Naive B cell (primary cell): ENCODE measurements around the gene HNF1B. TPM values are rescaled to one million over a fixed set of nuclear protein-coding genes. Genes with fewer than 3 reads are reported as not detected.

Experiments used
- ATAC-seq, 2 donors: fragments of 150-1000 bp; cut with Tn5 transposase; 2 replicates each; pipeline ENCODE4 v1.10.0; 2021; ENCODE audit warnings: low read depth in 2 of 2, mild to moderate bottlenecking in 2 of 2, moderate library complexity in 2 of 2
- DNase-seq: peaks from one replicate; pipeline ENCODE4 v3.0.0; 2022
- H3K27ac Mint-ChIP-seq, 6 donors: one replicate each; pipeline ENCODE4 v1.8.0; 2020 to 2022; ENCODE audit warnings: mild to moderate bottlenecking in 6 of 6, mixed read lengths in 6 of 6, moderate library complexity in 5 of 6, inconsistent platforms in 2 of 6
- H3K27me3 Mint-ChIP-seq, 3 donors: one replicate each; pipeline ENCODE4 v1.8.0; 2021 to 2022; ENCODE audit warnings: mixed read lengths in 3 of 3, mild to moderate bottlenecking in 1 of 3
- H3K36me3 Mint-ChIP-seq, 2 donors: one replicate each; pipeline ENCODE4 v1.8.0; 2020 to 2022; ENCODE audit warnings: mixed read lengths in 2 of 2, inconsistent platforms in 1 of 2, mild to moderate bottlenecking in 1 of 2
- H3K4me1 Mint-ChIP-seq, 3 donors: one replicate each; pipeline ENCODE4 v1.8.0; 2020 to 2022; ENCODE audit warnings: mixed read lengths in 3 of 3, inconsistent platforms in 1 of 3, mild to moderate bottlenecking in 1 of 3, moderate library complexity in 1 of 3
- H3K4me3 Mint-ChIP-seq, 8 donors: one replicate each; pipeline ENCODE4 v1.8.0; 2020 to 2022; ENCODE audit warnings: mild to moderate bottlenecking in 8 of 8, mixed read lengths in 8 of 8, moderate library complexity in 8 of 8, inconsistent platforms in 2 of 8
- H3K9me3 Mint-ChIP-seq, 7 donors: one replicate each; pipeline ENCODE4 v1.8.0; 2020 to 2022; ENCODE audit warnings: mixed read lengths in 7 of 7, mild to moderate bottlenecking in 5 of 7, inconsistent platforms in 2 of 7, moderate library complexity in 1 of 7
- polyA plus RNA-seq, 6 donors: library from polyadenylated mRNA; unstranded; fragments of 300-500 nt; fragmentation: Illumina TruSeq; gene quantifications; one replicate each; pipeline ENCODE4 v1.2.3, GENCODE V29; 2021; ENCODE audit warnings: low read depth in 6 of 6

HNF1B gene
- polyA plus RNA-seq, 6 donors from 2014 or later = 0.09 TPM; not detected in 5

- no peak overlapping the region for H3K27ac Mint-ChIP-seq
- H3K4me3 Mint-ChIP-seq = no peak overlapping the region
- H3K4me1 Mint-ChIP-seq = no peaks in the 10 kb centered on the region
- H3K27me3 Mint-ChIP-seq = peaks cover 25 to 52% (median 40%) of the 10 kb centered on the region in 3 donors
- H3K36me3 Mint-ChIP-seq = no peaks in the 10 kb centered on the region
- no peak for ATAC-seq
- no peak for DNase-seq
- H3K9me3 Mint-ChIP-seq = no peaks in the 10 kb centered on the region
These were observed 23.9 kb downstream of the HNF1B start for GRCh38 chr17:37720989-37721388.

GRCh38 chr17:37719866-37720265 is 25.0 kb downstream of the HNF1B start:
- H3K27me3 Mint-ChIP-seq = peaks cover 33 to 58% (median 50%) of the 10 kb centered on the region in 3 donors
- H3K36me3 Mint-ChIP-seq = no peaks in the 10 kb centered on the region
- DNase-seq (no peak), ATAC-seq (no peak)
- no peaks in the 10 kb centered on the region for H3K4me1 Mint-ChIP-seq
- no peak overlapping the region for H3K4me3 Mint-ChIP-seq
- no peaks in the 10 kb centered on the region for H3K9me3 Mint-ChIP-seq
- no peak overlapping the region for H3K27ac Mint-ChIP-seq

GRCh38 chr17:37718324-37719048 is 26.4 kb downstream of the HNF1B start:
- no peak for ATAC-seq
- no peaks in the 10 kb centered on the region for H3K36me3 Mint-ChIP-seq
- no peak for DNase-seq
- no peak overlapping the region for H3K27ac Mint-ChIP-seq
- H3K4me1 Mint-ChIP-seq = no peaks in the 10 kb centered on the region
- H3K4me3 Mint-ChIP-seq = no peak overlapping the region
- no peaks in the 10 kb centered on the region for H3K9me3 Mint-ChIP-seq
- peaks cover 33 to 70% (median 64%) of the 10 kb centered on the region in 3 donors for H3K27me3 Mint-ChIP-seq

GRCh38 chr17:37717627-37718323 is 27.1 kb downstream of the HNF1B start:
- Mint-ChIP-seq H3K27ac (no peak overlapping the region), H3K27me3 (peaks cover 33 to 73% (median 67%) of the 10 kb centered on the region in 3 donors), H3K36me3 (no peaks in the 10 kb centered on the region)

GRCh38 chr17:37714897-37715296 is 30.0 kb downstream of the HNF1B start:
- peaks cover 0 to 2% (median 0%) of the 10 kb centered on the region in 7 donors for H3K9me3 Mint-ChIP-seq
- DNase-seq = no peak
- H3K4me1 Mint-ChIP-seq = no peaks in the 10 kb centered on the region
- H3K27me3 Mint-ChIP-seq = peaks cover 43 to 79% (median 70%) of the 10 kb centered on the region in 3 donors
- no peak overlapping the region for H3K27ac Mint-ChIP-seq
- H3K36me3 Mint-ChIP-seq = no peaks in the 10 kb centered on the region
- no peak overlapping the region for H3K4me3 Mint-ChIP-seq
- ATAC-seq = no peak

More at GRCh38 chr17:37717627-37718323, 27.1 kb downstream of the HNF1B start:
- DNase-seq (no peak), ATAC-seq (no peak)
- H3K9me3 Mint-ChIP-seq = no peaks in the 10 kb centered on the region
- H3K4me1 Mint-ChIP-seq = no peaks in the 10 kb centered on the region
- H3K4me3 Mint-ChIP-seq = no peak overlapping the region

GRCh38 chr17:37713624-37714023 is 31.2 kb downstream of the HNF1B start:
- no peak for DNase-seq
- peaks cover 0 to 2% (median 0%) of the 10 kb centered on the region in 7 donors for H3K9me3 Mint-ChIP-seq
- no peaks in the 10 kb centered on the region for H3K36me3 Mint-ChIP-seq
- no peaks in the 10 kb centered on the region for H3K4me1 Mint-ChIP-seq
- H3K27me3 Mint-ChIP-seq = peaks cover 53 to 80% (median 70%) of the 10 kb centered on the region in 3 donors
- no peak for ATAC-seq
- no peak overlapping the region for H3K27ac Mint-ChIP-seq
- H3K4me3 Mint-ChIP-seq = no peak overlapping the region

GRCh38 chr17:37713028-37713431 is 31.8 kb downstream of the HNF1B start:
- no peak overlapping the region for H3K4me3 Mint-ChIP-seq
- no peaks in the 10 kb centered on the region for H3K36me3 Mint-ChIP-seq
- peaks cover 51 to 81% (median 73%) of the 10 kb centered on the region in 3 donors for H3K27me3 Mint-ChIP-seq
- H3K4me1 Mint-ChIP-seq = no peaks in the 10 kb centered on the region
- peaks cover 0 to 2% (median 0%) of the 10 kb centered on the region in 7 donors for H3K9me3 Mint-ChIP-seq
- ATAC-seq (no peak), DNase-seq (no peak)
- H3K27ac Mint-ChIP-seq = no peak overlapping the region

GRCh38 chr17:37711113-37711512 is 33.7 kb downstream of the HNF1B start:
- peaks cover 51 to 82% (median 80%) of the 10 kb centered on the region in 3 donors for H3K27me3 Mint-ChIP-seq
- DNase-seq (no peak), ATAC-seq (no peak)
- no peaks in the 10 kb centered on the region for H3K4me1 Mint-ChIP-seq
- no peak overlapping the region for H3K27ac Mint-ChIP-seq
- H3K36me3 Mint-ChIP-seq = no peaks in the 10 kb centered on the region
- H3K4me3 Mint-ChIP-seq = no peak overlapping the region
- peaks cover 0 to 2% (median 0%) of the 10 kb centered on the region in 7 donors for H3K9me3 Mint-ChIP-seq

GRCh38 chr17:37710344-37710886 is 34.4 kb downstream of the HNF1B start:
- no peak for ATAC-seq
- Mint-ChIP-seq H3K4me1 (no peaks in the 10 kb centered on the region), H3K36me3 (no peaks in the 10 kb centered on the region), H3K9me3 (peaks cover 0 to 2% (median 0%) of the 10 kb centered on the region in 7 donors), H3K27me3 (peaks cover 52 to 80% (median 75%) of the 10 kb centered on the region in 3 donors), H3K4me3 (no peak overlapping the region), H3K27ac (no peak overlapping the region)
- DNase-seq = no peak

GRCh38 chr17:37708616-37709212 is 36.1 kb downstream of the HNF1B start:
- ATAC-seq (no peak), DNase-seq (no peak)
- Mint-ChIP-seq H3K9me3 (peaks cover 0 to 2% (median 0%) of the 10 kb centered on the region in 7 donors), H3K4me3 (no peak overlapping the region), H3K27ac (no peak overlapping the region), H3K36me3 (no peaks in the 10 kb centered on the region), H3K27me3 (peaks cover 55 to 69% (median 63%) of the 10 kb centered on the region in 3 donors), H3K4me1 (no peaks in the 10 kb centered on the region)

- ATAC-seq (no peak), DNase-seq (no peak)
- H3K9me3 Mint-ChIP-seq = peaks cover 0 to 2% (median 0%) of the 10 kb centered on the region in 7 donors
- H3K4me3 Mint-ChIP-seq = no peak overlapping the region
- H3K4me1 Mint-ChIP-seq = no peaks in the 10 kb centered on the region
- H3K27ac Mint-ChIP-seq = peak overlapping the region in 1 of 6 donors; percentile 63
- peaks cover 55 to 70% (median 60%) of the 10 kb centered on the region in 3 donors for H3K27me3 Mint-ChIP-seq
- H3K36me3 Mint-ChIP-seq = no peaks in the 10 kb centered on the region
These were observed 36.7 kb downstream of the HNF1B start for GRCh38 chr17:37708008-37708615.

GRCh38 chr17:37706446-37706845 is 38.4 kb downstream of the HNF1B start:
- Mint-ChIP-seq H3K4me1 (peaks cover 6% of the 10 kb centered on the region in 3 donors), H3K36me3 (no peaks in the 10 kb centered on the region), H3K27ac (no peak overlapping the region), H3K9me3 (peaks cover 0 to 2% (median 0%) of the 10 kb centered on the region in 7 donors), H3K4me3 (no peak overlapping the region), H3K27me3 (peaks cover 48 to 59% (median 52%) of the 10 kb centered on the region in 3 donors)
- no peak for DNase-seq
- no peak for ATAC-seq

- peaks cover 29 to 45% (median 35%) of the 10 kb centered on the region in 3 donors for H3K27me3 Mint-ChIP-seq
- H3K27ac Mint-ChIP-seq = no peak overlapping the region
- DNase-seq = no peak
- no peaks in the 10 kb centered on the region for H3K9me3 Mint-ChIP-seq
- peaks cover 7 to 10% (median 8%) of the 10 kb centered on the region in 3 donors for H3K4me1 Mint-ChIP-seq
- ATAC-seq = no peak
- H3K4me3 Mint-ChIP-seq = no peak overlapping the region
- no peaks in the 10 kb centered on the region for H3K36me3 Mint-ChIP-seq
These were observed 42.3 kb downstream of the HNF1B start for GRCh38 chr17:37702598-37702997.
